NOMO-1 (cell line): ENCODE data around the gene RBSN.
A peak's percentile ranks its signal among the peaks of the same experiment; 100 is the strongest.

ENCODE experiments used
- DNase-seq, 2 experiments: peaks; one replicate each; lab custom pipeline; 2025; ENCODE audit not compliant: unreplicated experiment in 2 of 2; lab: John Stamatoyannopoulos, UW

RBSN gene

GRCh38 chr3:15063656-15064286 lies 35.2 kb downstream of the RBSN start:
- DNase-seq, result no peak

GRCh38 chr3:15063238-15063637 lies 35.7 kb downstream of the RBSN start:
- no peak for DNase-seq

- DNase-seq, result no peak
These were observed 38.9 kb downstream of the RBSN start for GRCh38 chr3:15060029-15060428.

GRCh38 chr3:15056676-15057404 lies 42.1 kb downstream of the RBSN start:
- DNase-seq, result no peak

GRCh38 chr3:15055019-15055557 lies 43.9 kb downstream of the RBSN start:
- no peak for DNase-seq

- no peak for DNase-seq
These were observed 45.4 kb downstream of the RBSN start for GRCh38 chr3:15053541-15053940.

GRCh38 chr3:15052335-15053242 lies 46.4 kb downstream of the RBSN start:
- no peak for DNase-seq

- DNase-seq, result peak; percentile 11
These were observed 47.4 kb downstream of the RBSN start for GRCh38 chr3:15051531-15051930.

GRCh38 chr3:15050405-15051092 lies 48.4 kb downstream of the RBSN start:
- DNase-seq, result peak in 1 of 2 experiments; percentile 42

- no peak for DNase-seq
These were observed 49.4 kb downstream of the RBSN start for GRCh38 chr3:15049584-15049983.

- no peak for DNase-seq
These were observed 53.3 kb downstream of the RBSN start for GRCh38 chr3:15045667-15046066.

- DNase-seq, result no peak
These were observed 54.6 kb downstream of the RBSN start for GRCh38 chr3:15044326-15044725.

GRCh38 chr3:15043408-15044171 lies 55.4 kb downstream of the RBSN start:
- no peak for DNase-seq

- no peak for DNase-seq
These were observed 56.0 kb downstream of the RBSN start for GRCh38 chr3:15042936-15043335.

GRCh38 chr3:15041950-15042349 lies 57.0 kb downstream of the RBSN start:
- no peak for DNase-seq

- DNase-seq, result no peak
These were observed 58.1 kb downstream of the RBSN start for GRCh38 chr3:15040844-15041243.

GRCh38 chr3:15038306-15038705 lies 60.6 kb downstream of the RBSN start:
- DNase-seq, result no peak

GRCh38 chr3:15033103-15033502 lies 65.8 kb downstream of the RBSN start:
- no peak for DNase-seq

- DNase-seq, result no peak
These were observed 66.3 kb downstream of the RBSN start for GRCh38 chr3:15032650-15033049.

- DNase-seq, result no peak
These were observed 69.3 kb downstream of the RBSN start for GRCh38 chr3:15029625-15030024.
